Cardiac fibroblast (primary cell): ENCODE measurements around the gene TKT.
A peak's percentile ranks its signal among the peaks of the same experiment; 100 is the strongest.
"Not testable (repeated sequence)": the region's sequence is repeated elsewhere in the genome, so short reads cannot be mapped to it uniquely, and the experiment has no call there.

Experiments
- DNase-seq, 2 donors: peaks; one replicate each; pipeline versions ENCODE4 v3.0.0 to v3.0.0-alpha.2; 2010; ENCODE audit warnings: low read depth in 2 of 2
- H3K4me3 ChIP-seq, 2 donors: replicated peaks in 1 of 2; 1 replicate in 1 of 2; 2 replicates in 1 of 2; pipeline ENCODE4 v1.5.1; 2011; ENCODE audit warnings: low read depth in 2 of 2, low read length in 2 of 2, mild to moderate bottlenecking in 2 of 2, moderate library complexity in 1 of 2
- CTCF ChIP-seq: IDR thresholded peaks from one replicate; pipeline ENCODE4 v1.5.1; 2011; ENCODE audit warnings: low read depth, mild to moderate bottlenecking, low read length, inconsistent platforms

Gene TKT

GRCh38 chr3:53254509-53255422 is 1.1 kb downstream of the TKT start:
- H3K4me3 ChIP-seq: peak overlapping the region; percentile 92 to 94
- TF ChIP-seq CTCF: no peak
- peak; percentile 62 to 67 for DNase-seq

- TF ChIP-seq CTCF: no peak
- peak overlapping the region; percentile 92 to 94 for H3K4me3 ChIP-seq
- DNase-seq: no peak
Observed at GRCh38 chr3:53253707-53254508, 1.9 kb downstream of the TKT start.

- not testable (repeated sequence) for DNase-seq
- H3K4me3 ChIP-seq: peak overlapping the region; percentile 14 to 18
Observed at GRCh38 chr3:53252947-53253322, 2.9 kb downstream of the TKT start.

- H3K4me3 ChIP-seq: peak overlapping the region in 1 of 2 donors; percentile 9
- no peak for TF ChIP-seq CTCF
- DNase-seq: peak in 1 of 2 donors; percentile 19
Observed at GRCh38 chr3:53252096-53252946, 3.5 kb downstream of the TKT start.

GRCh38 chr3:53250881-53251605 is 4.8 kb downstream of the TKT start:
- TF ChIP-seq CTCF: no peak
- DNase-seq: peak in 1 of 2 donors; percentile 13
- H3K4me3 ChIP-seq: peak overlapping the region in 1 of 2 donors; percentile 3

GRCh38 chr3:53250453-53250852 is 5.4 kb downstream of the TKT start:
- TF ChIP-seq CTCF: no peak
- no peak overlapping the region for H3K4me3 ChIP-seq
- DNase-seq: no peak
